ENCODE results near the gene S1PR1. TPM values are rescaled to one million over a fixed set of nuclear protein-coding genes. Genes with fewer than 3 reads are reported as not detected.

S1PR1 gene
- polyA plus RNA-seq, 1 donor (not counting 4 experiments of a cell fraction or from before 2014, with no cell fraction given), result 3.1 TPM

DNA sequence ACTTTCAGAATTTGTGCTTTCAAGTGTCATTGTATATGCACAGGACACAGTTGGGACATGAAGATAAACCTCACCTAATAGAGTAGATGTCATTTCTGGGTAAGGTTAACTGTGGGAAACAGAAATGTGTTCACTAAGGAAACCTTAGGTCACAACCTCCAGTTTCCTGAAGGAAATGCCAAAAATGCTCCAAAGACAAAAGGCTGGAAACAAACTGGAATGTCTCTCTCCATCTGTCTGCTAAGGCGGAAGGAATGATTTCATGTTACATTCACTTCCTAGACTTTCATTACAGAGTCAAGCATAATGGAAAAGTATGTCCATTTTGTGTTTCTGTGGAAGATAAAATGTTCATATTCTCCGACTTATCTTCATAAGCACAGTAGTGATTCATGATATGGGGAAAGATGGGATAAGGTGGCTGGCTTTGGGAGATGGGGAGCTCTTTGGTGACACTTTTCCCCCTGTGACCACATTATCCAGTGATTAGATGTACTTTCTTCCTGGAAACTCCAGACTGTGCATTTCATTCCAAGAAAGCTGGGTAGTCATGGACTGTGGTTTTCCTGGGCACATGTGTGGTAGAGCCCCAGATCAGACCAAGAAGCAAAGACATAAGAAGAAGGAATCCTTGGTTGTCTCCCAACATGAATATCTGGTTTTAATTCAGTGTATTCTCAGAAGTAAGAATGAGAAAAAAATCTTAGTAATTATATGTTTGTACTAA is 5.7 kb downstream of the S1PR1 start:
- no peak for FAIRE-seq
- H3K79me2 ChIP-seq (ENCODE audit: control insufficient read depth, insufficient read depth, low read length), result peaks cover 1% of the 10 kb centered on the region
- H3K27me3 ChIP-seq (ENCODE audit: control insufficient read depth, extremely low read depth, insufficient read depth, low read length), result no peaks in the 10 kb centered on the region
- H3K4me1 ChIP-seq (ENCODE audit: control insufficient read depth, extremely low read depth, insufficient read depth, low read length), result peaks cover 4% of the 10 kb centered on the region
- no peaks in the 10 kb centered on the region for H3K9me1 ChIP-seq (ENCODE audit: control insufficient read depth, extremely low read depth, insufficient read depth, low read length)
- H3K27ac ChIP-seq (ENCODE audit: control insufficient read depth, insufficient read depth, low read length), result no peak overlapping the region
- no peak overlapping the region for H3K4me3 ChIP-seq (ENCODE audit: control insufficient read depth in 2 of 3, extremely low read depth in 1 of 3, insufficient read depth in 2 of 3, low read depth in 1 of 3, low read length in 3 of 3)
- no peak overlapping the region for H3K4me2 ChIP-seq (ENCODE audit: control insufficient read depth, extremely low read depth, insufficient read depth, low read depth, low read length)
- H2AFZ ChIP-seq (ENCODE audit: control insufficient read depth, low read length), result no peak overlapping the region
- dilution Hi-C loops (cut with MboI; ENCODE audit: extremely low pct_ligation_motif_present, low sequenced_read_pairs), result no loop called here
- H3K36me3 ChIP-seq (ENCODE audit: control insufficient read depth in 2 of 2, extremely low read depth in 1 of 2, insufficient read depth in 2 of 2, low read length in 2 of 2), result peaks cover 4 to 6% of the 10 kb centered on the region in 2 experiments
- no peak overlapping the region for H3K9ac ChIP-seq (ENCODE audit: control insufficient read depth, extremely low read depth, insufficient read depth, low read length)
- no peak for DNase-seq (ENCODE audit: low read depth, low spot score)
- H4K20me1 ChIP-seq (ENCODE audit: control insufficient read depth, extremely low read depth, insufficient read depth, low read length), result no peaks in the 10 kb centered on the region
- no peak for TF ChIP-seq EZH2 (IDR thresholded peaks at IDR 0.05; ENCODE audit: low read length)
- TF ChIP-seq, protein P1, sequence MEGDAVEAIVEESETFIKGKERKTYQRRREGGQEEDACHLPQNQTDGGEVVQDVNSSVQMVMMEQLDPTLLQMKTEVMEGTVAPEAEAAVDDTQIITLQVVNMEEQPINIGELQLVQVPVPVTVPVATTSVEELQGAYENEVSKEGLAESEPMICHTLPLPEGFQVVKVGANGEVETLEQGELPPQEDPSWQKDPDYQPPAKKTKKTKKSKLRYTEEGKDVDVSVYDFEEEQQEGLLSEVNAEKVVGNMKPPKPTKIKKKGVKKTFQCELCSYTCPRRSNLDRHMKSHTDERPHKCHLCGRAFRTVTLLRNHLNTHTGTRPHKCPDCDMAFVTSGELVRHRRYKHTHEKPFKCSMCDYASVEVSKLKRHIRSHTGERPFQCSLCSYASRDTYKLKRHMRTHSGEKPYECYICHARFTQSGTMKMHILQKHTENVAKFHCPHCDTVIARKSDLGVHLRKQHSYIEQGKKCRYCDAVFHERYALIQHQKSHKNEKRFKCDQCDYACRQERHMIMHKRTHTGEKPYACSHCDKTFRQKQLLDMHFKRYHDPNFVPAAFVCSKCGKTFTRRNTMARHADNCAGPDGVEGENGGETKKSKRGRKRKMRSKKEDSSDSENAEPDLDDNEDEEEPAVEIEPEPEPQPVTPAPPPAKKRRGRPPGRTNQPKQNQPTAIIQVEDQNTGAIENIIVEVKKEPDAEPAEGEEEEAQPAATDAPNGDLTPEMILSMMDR (optimal IDR thresholded peaks at IDR 0.05 in 1 of 3, IDR thresholded peaks at IDR 0.05 in 1 of 3, conservative IDR thresholded peaks at IDR 0.05 in 1 of 3; ENCODE audit: extremely low read depth in 1 of 3, insufficient read depth in 2 of 3, low read length in 3 of 3), result no peak
- no peaks in the 10 kb centered on the region for H3K9me3 ChIP-seq (ENCODE audit: control insufficient read depth, low read depth, low read length)

DNA sequence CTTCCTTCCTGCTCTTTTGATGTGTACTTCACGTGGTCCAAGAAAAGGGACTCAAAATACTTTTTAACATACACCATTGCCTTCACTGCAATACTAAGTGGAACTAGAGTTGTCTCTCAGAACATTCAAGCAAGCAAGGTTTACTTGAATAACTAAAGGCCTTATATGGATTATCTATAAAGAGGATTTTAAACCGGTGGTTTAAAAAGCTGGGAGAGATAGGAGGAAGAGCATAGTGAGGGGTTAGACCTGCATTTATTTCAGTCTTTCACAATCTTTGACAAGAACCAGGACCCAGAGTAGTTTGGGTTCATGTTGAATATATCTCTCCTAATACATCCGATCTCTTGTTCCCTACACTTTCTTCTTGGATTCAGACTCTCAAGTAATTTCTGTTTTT is 6.9 kb downstream of the S1PR1 start:
- H3K9me3 ChIP-seq (ENCODE audit: control insufficient read depth, low read depth, low read length), result no peaks in the 10 kb centered on the region
- no peak overlapping the region for H3K4me3 ChIP-seq (ENCODE audit: control insufficient read depth in 2 of 3, extremely low read depth in 1 of 3, insufficient read depth in 2 of 3, low read depth in 1 of 3, low read length in 3 of 3)
- peaks cover 2% of the 10 kb centered on the region for H3K4me1 ChIP-seq (ENCODE audit: control insufficient read depth, extremely low read depth, insufficient read depth, low read length)
- H3K27ac ChIP-seq (ENCODE audit: control insufficient read depth, insufficient read depth, low read length), result no peak overlapping the region
- DNase-seq (ENCODE audit: low read depth, low spot score) (no peak), FAIRE-seq (no peak)
- no peak overlapping the region for H3K4me2 ChIP-seq (ENCODE audit: control insufficient read depth, extremely low read depth, insufficient read depth, low read depth, low read length)
- peaks cover 4 to 6% of the 10 kb centered on the region in 2 experiments for H3K36me3 ChIP-seq (ENCODE audit: control insufficient read depth in 2 of 2, extremely low read depth in 1 of 2, insufficient read depth in 2 of 2, low read length in 2 of 2)
- no peaks in the 10 kb centered on the region for H3K9me1 ChIP-seq (ENCODE audit: control insufficient read depth, extremely low read depth, insufficient read depth, low read length)
- H4K20me1 ChIP-seq (ENCODE audit: control insufficient read depth, extremely low read depth, insufficient read depth, low read length), result no peaks in the 10 kb centered on the region
- no peaks in the 10 kb centered on the region for H3K27me3 ChIP-seq (ENCODE audit: control insufficient read depth, extremely low read depth, insufficient read depth, low read length)
- no peaks in the 10 kb centered on the region for H3K79me2 ChIP-seq (ENCODE audit: control insufficient read depth, insufficient read depth, low read length)
- H2AFZ ChIP-seq (ENCODE audit: control insufficient read depth, low read length), result no peak overlapping the region
- dilution Hi-C loops (cut with MboI; ENCODE audit: extremely low pct_ligation_motif_present, low sequenced_read_pairs), result no loop called here
- no peak overlapping the region for H3K9ac ChIP-seq (ENCODE audit: control insufficient read depth, extremely low read depth, insufficient read depth, low read length)
- TF ChIP-seq, protein P1 (optimal IDR thresholded peaks at IDR 0.05 in 1 of 3, IDR thresholded peaks at IDR 0.05 in 1 of 3, conservative IDR thresholded peaks at IDR 0.05 in 1 of 3; ENCODE audit: extremely low read depth in 1 of 3, insufficient read depth in 2 of 3, low read length in 3 of 3), result no peak
- TF ChIP-seq EZH2 (IDR thresholded peaks at IDR 0.05; ENCODE audit: low read length), result no peak
